Stimulated activated CD4-positive, alpha-beta T cell treated with anti-CD3 and anti-CD28 coated beads, Interleukin-1b, Interleukin-23, amount 100 ng/mL, for 24 hours (primary cell): Measurements from ENCODE around the gene NRIP2.
A peak's percentile ranks its signal among the peaks of the same experiment; 100 is the strongest.

ENCODE experiments used
- DNase-seq, 4 experiments: peaks; one replicate each; pipeline ENCODE4 v3.0.0-alpha.2; 2020; ENCODE audit warnings: low read depth in 4 of 4, low spot score in 1 of 4

NRIP2 gene

GRCh38 chr12:2806700-2807099 lies 28.1 kb downstream of the NRIP2 start:
- DNase-seq = no peak

DNA sequence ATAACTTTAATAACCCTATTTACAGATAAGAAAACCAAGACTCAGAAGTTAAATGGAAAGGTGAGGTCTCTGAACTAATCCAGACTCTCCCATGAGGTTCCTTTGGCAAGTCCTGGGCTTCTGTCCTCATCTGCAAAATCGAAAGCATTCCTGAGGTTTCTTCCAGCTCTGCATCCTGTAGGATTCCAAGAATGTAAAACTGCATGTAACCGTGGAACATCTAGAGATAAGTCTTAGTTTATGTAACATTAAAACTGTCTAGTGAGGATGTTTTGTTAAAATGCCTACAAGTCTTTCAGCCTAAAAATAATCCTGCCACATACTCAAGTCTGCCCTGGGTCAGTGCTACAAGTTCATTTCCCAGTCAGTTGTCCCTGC lies 29.7 kb downstream of the NRIP2 start:
- DNase-seq = no peak

DNA sequence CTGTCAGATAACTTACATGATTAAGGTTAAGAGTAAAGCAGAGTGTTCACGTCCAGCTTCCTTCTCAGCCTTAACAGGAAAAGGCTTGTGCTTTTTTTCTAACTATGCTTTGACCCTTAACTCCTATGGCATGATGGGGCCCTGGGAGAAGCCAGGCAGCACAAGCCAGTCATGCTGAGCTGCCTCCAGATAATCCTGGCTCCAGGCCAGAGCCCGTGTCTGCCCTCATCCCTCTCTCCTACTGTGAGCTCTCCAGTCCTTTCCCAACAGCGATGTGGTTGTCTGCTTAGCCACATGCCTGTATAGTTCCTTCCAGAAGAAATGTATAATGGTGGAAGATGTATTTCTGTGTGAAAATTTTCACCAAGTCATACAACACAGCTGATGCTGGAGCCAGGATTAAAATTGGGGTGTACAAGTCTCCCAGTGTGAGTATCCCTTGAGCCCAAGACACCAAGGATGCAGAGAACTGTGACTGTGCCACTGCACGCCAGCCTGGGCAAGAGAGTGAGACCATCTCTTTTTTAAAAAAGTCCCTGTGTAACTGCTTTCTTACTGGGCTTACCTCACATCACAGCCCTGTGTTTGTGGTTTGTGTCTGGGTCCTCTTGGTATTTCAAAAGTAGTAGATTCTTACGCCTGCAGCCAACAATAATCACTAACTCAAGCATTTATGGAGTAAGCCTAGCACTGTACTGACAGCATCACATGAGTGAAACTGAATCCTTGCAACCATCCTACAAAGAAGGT lies 30.3 kb downstream of the NRIP2 start:
- no peak for DNase-seq

DNA sequence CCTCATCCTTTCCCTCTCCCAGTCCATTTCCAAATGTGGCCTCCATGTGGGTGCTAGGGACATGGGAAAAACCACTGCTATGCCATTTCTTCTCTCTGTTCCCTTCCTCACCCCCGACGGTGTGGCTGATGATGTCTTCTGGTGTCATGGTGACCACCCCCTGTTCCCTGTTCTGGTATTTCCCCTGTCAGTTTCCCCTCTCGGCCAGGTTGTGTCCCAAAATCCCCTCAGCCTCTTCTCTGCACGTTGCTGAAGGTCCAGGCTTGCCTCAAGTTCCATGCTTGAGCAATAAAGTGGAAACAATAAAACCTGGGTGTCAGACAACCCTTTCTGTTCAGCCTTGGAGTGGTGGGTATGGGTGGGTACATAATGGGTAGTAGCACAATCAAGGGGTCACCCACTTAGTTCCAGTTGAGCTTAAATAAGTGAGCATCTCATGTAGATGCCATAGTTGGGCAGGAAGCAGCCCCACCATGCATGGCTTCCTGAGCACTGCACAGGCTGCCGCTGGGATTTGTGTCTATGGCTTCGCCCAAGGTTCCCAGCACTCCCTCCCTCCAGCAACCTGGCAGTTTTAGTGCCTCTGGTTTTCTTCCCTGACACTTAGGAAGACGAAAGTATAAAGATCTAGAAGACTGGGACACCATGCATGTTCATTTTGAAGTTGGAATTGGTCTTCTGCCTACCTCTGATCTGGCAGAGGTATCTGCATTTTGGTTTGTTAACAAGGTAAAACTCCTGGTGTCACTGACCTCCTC lies 31.0 kb downstream of the NRIP2 start:
- DNase-seq = no peak

GRCh38 chr12:2801044-2801783 lies 33.6 kb downstream of the NRIP2 start:
- no peak for DNase-seq

DNA sequence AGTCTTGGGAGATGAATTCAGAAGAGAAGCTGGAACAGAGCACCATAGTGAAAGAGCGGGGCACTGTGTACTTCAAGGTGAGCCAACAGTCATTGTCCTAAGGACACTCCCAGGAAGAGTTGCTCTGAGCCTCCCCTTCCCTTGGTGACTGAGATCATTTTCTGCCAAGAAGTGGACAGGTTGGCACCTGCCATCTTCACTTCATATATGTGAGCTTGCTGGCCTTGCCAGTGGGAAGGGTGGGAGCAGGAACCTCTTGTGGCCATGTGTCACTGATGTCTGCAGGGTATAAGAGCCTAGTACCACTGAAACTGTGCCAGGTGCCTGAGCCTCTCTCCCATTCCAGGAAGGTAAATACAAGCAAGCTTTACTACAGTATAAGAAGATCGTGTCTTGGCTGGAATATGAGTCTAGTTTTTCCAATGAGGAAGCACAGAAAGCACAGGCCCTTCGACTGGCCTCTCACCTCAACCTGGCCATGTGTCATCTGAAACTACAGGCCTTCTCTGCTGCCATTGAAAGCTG lies 34.7 kb downstream of the NRIP2 start:
- DNase-seq = no peak

- DNase-seq = no peak
Observed at GRCh38 chr12:2797721-2798418, 37.0 kb downstream of the NRIP2 start.

DNA sequence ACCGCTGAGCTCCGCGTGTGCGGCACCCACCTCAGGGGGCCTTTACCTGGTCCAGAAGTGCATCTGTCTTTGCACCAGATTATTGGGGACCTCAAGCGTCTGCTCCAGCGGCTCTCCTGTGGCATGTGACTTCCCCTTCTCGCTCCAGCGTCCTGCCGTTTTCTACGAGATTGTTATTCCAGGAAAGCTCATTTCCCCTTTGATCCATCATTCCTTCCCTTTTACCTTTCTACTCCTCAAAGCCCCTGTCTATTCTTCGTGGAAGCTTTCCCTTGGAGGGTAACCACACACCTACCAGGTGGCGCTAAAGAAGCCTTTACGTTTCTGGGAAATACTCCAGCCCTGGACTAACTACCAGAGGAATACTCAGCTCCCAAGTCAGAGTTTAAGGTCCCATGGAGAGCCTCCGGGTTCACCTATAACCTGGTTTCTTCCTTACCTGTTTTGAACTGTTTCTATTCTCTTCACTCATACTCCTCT lies 38.6 kb downstream of the NRIP2 start:
- no peak for DNase-seq

DNA sequence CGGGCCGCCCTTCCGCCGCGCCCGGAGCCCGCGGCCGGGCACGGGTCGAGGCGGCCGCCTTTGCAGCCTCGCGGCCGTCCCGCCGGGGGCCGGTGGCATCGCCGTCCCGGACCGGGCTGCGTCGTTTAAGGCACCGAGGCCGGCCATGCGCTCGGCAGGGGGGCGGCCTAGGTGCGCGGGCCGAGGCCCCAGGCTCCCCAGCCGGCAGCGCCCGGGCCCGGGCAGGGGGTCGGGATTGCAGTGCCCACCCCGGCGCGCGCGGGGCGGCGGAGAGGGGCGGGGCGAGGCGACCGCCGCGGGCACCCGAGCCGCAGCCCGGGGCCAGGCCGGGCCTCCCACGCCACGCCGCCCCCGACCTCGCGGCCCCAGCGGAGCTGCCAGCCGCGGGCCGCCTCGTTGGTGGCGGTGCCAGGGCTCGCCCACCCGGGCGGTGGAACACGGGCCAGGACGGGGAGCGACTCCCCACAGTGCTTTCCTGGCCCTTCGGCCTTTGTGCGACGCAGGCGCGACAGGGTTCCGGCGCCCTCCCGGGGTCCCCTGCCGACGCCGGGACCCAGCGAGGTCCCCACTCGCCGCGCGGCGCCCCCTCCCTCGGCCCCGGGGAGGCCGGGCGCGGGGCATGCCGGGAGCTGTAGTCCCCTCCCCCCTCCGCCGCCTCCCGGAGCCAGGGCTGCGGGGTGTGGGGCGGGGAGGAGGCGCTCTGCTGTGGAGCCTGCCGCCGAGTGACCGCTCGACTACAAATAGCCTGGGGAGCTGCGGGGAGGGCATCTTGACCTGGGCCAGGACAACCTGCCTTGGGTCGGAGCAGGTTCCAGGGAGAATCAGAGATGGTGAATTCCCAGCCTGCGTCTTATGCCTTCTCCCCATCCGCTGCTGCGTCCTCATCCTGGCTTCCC lies 39.3 kb downstream of the NRIP2 start:
- peak in 3 of 4 experiments; percentile 44 to 71 (median 58) for DNase-seq

DNA sequence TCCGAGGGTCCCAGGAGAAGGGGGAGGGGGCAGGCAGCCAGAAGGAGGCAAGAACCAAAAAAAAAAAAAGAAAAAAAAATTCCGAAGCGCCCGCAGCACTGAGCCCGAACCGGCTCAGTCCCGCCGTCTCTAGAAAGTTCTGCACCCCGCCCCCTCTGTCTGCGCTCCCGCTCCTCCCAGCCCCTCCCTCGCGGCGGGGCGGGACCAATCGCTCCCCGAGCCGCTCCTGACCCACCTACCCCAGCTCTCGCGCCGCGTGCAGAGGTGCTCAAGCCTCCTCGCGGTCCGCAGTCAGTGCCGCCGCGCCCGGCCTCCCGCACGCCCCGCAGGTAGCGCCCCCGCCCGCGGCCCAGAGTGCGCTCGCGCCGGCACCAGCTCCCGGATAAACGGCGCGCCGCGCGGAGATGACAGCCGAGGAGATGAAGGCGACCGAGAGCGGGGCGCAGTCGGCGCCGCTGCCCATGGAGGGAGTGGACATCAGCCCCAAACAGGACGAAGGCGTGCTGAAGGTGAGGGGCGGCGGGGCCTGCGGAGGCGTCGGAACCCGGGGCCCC lies 40.0 kb downstream of the NRIP2 start, which contains the start of gene FKBP4:
FKBP4 (plus strand) TSS at position 235 of the 554 bp plus-strand sequence; CDS start at position 405, 170 bp downstream.
- peak; percentile 73 to 88 (median 78) for DNase-seq

- DNase-seq = peak in 1 of 4 experiments; percentile 12
Observed at GRCh38 chr12:2794191-2794735, 40.6 kb downstream of the NRIP2 start.

DNA sequence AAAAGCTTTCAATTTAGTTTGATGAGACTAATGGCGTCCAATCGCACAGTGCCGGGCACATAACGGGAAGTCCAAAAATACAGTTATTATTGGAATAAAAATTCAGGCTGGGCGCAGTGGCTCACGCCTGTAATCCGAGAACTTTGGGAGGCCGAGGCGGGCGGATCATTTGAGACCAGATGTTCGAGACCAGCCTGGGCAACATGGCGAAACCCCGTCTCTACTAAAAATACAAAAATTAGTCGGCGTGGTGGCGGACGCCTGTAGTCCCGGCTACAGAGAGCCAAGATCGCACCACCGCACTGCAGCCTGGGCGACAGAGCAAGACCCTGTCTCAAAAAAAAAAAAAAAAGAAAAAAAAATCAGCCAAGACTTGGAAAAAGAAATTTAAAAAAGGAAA lies 41.3 kb downstream of the NRIP2 start:
- DNase-seq = no peak

GRCh38 chr12:2792671-2793500 lies 41.9 kb downstream of the NRIP2 start:
- no peak for DNase-seq

- no peak for DNase-seq
Observed at GRCh38 chr12:2791089-2791488, 43.7 kb downstream of the NRIP2 start.

- DNase-seq = no peak
Observed at GRCh38 chr12:2785017-2785416, 49.8 kb downstream of the NRIP2 start.

DNA sequence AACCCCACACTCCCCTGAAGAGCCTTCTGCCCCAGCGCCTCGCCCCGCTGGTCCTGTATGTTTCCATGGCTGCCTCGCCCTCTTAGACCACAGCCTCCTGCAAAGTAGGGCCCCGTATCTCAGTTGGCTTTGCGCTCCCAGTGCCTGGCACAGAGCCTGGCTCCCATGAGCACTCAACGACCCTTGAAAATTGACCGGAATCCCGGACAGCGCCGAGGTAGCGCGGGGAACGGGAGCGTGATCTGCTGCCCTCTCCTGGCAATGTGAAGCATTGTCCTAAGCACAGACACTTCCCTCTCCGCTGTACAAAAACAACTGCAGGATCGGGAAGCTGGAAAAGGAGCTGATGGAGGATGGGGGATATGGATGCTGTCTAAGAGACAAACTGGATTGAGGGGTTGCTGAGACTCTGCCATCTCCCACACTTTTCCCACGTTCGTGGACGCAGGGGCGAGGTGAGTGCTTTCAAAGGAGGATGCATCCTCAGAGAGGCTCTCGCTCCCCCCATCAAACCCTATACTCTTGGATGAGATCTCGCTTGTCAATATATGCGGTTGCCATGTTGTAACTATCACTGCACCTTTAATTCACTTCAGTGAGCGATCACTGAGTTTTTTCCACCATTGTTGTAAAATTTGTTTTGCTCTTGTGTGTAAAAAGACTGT lies 50.8 kb downstream of the NRIP2 start:
- peak in 1 of 4 experiments; percentile 22 for DNase-seq

GRCh38 chr12:2779281-2779680 lies 55.6 kb downstream of the NRIP2 start:
- no peak for DNase-seq
